Activated T-helper 1 cell treated with anti-CD3 and anti-CD28 coated beads, Interleukin-12 subunit alpha, Interleukin-12 subunit beta, Interleukin-2, Interleukin-4 antibody, amounts not matched to agents 30 ng/mL and 10 ng/mL and 1 ng/mL, durations not matched to agents 14 hours and 24 hours and 36 hours (primary cell): ENCODE measurements around the gene CRADD. TPM values are rescaled to one million over a fixed set of nuclear protein-coding genes. Genes with fewer than 3 reads are reported as not detected.
"Not testable (repeated sequence)": the region's sequence is repeated elsewhere in the genome, so short reads cannot be mapped to it uniquely, and the experiment has no call there.

Experiments
- DNase-seq: peaks from one replicate; pipeline ENCODE4 v3.0.0; 2021; ENCODE audit warnings: low spot score
- H3K27ac Mint-ChIP-seq: one replicate; pipeline ENCODE4 v1.8.0; 2021; ENCODE audit warnings: mild to moderate bottlenecking, mixed read lengths
- H3K27me3 Mint-ChIP-seq: one replicate; pipeline ENCODE4 v1.8.0; 2022; ENCODE audit warnings: mild to moderate bottlenecking, moderate library complexity, mixed read lengths; ENCODE audit not compliant: insufficient read depth
- H3K36me3 Mint-ChIP-seq: one replicate; pipeline ENCODE4 v1.8.0; 2021; ENCODE audit warnings: low read depth, mixed read lengths
- H3K4me1 Mint-ChIP-seq: one replicate; pipeline ENCODE4 v1.8.0; 2021; ENCODE audit warnings: low read depth, mixed read lengths
- H3K4me3 Mint-ChIP-seq: one replicate; pipeline ENCODE4 v1.8.0; 2021; ENCODE audit warnings: mild to moderate bottlenecking, moderate library complexity, mixed read lengths
- H3K9me3 Mint-ChIP-seq: one replicate; pipeline ENCODE4 v1.8.0; 2021; ENCODE audit warnings: mixed read lengths
- intact Hi-C: fragments of 100-400 bp; cut with micrococcal nuclease; formaldehyde crosslinking; loops from one replicate; pipeline ENCODE4 v1.15.1; 2024
- total RNA-seq: library from RNA; stranded (reverse); gene quantifications from 2 replicates; pipeline ENCODE4 v1.2.3, GENCODE V29; 2022

Gene CRADD
- total RNA-seq, 1 donor from 2014 or later: 11.2 TPM

DNA sequence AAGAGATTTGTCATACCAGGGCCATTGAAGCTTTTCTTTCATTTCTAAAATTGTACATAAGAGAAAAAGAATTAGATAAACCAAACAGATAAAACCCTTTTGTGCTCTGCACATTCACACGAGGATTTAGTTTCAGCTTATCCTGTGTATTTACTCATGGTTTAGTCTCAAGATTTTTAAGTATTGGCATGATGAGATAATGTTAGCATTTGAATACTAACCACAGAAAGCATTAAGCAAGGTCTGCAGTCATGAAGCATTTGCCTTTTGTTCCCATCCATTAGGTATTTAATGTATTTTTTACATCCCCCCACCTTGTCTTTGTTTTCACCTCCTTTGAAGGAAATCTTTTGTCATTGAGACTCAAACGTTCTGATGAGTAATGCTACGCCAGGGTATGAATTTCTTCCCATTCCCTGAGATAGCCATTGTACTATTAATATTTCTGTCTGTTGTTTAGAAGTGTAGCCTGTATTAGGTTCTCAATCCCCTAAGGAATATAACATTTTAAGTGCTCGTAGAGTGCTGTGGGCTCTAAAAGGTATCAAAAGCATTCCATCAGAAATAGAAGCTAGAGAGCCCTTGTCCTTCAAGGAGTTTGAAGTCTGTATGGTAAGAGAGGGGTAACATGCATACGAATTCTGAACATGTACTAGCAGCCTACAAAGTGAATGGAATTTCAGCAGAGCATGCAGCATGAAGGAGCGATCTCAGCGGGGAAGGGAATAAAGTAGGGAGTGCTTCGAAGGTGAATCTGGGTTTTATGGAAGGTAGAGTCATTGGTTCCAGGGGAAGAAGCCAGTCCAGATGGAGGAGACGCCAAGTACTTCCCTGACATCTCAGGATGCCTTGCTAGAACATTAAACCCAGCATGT lies 22.3 kb downstream of the CRADD start:
- no peak overlapping the region for H3K27ac Mint-ChIP-seq
- intact Hi-C loops: no loop called here
- H3K36me3 Mint-ChIP-seq: no peaks in the 10 kb centered on the region
- no peaks in the 10 kb centered on the region for H3K9me3 Mint-ChIP-seq
- no peak for DNase-seq
- H3K4me3 Mint-ChIP-seq: no peak overlapping the region
- H3K27me3 Mint-ChIP-seq: peaks cover 5% of the 10 kb centered on the region
- peaks cover 7% of the 10 kb centered on the region for H3K4me1 Mint-ChIP-seq

DNA sequence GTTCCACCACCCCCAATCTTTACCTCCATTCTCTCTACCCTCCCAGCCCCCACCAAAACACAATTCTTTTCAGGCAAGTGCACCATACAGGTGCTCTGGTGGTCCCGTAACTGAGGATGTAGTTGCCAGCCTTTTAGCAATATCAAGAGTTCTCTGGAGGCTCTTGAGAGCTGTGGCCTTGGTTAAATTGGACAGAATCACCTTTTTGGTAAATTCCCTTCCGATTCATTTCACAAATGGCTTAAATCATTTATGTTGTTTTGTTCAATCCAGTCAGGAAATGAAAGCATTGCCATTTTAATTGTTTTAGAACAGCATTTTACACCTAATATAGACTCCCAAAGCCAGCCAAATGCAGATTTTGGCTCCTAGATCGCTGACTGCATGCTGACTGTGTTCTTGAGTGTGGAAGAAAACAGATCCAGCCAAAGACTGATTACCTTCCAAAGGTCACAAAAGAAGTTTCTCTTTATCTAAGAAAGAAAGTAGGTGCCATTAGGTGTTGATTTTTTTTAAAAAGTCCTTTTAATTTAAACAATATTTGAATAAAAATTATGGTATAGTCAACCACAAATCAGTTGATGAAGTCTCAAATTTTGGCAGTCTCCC lies 25.6 kb downstream of the CRADD start:
- DNase-seq: no peak
- Mint-ChIP-seq H3K36me3 (peaks cover 2% of the 10 kb centered on the region), H3K27me3 (peaks cover 5% of the 10 kb centered on the region), H3K27ac (no peak overlapping the region), H3K4me1 (peaks cover 7% of the 10 kb centered on the region), H3K9me3 (no peaks in the 10 kb centered on the region), H3K4me3 (no peak overlapping the region)
- intact Hi-C loops: no loop called here

DNA sequence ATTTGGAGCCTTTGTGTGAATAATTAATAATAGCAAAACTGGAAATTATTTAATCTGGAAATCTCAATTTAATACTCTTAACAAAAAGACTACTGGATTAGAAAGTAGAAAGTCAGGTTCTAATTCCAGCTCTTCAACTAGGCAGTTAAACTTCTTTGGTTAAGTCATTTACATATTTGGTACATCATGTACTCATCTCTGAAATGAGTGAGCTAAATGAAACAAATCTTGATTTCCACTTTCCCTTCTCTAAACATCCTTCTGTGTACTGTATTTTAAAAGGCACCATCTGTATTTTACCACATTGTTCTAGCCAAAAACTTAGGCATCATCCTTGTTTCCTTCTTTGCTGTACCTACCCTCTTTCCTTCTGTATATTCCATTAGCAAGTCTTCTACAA lies 26.9 kb downstream of the CRADD start:
- Mint-ChIP-seq H3K27ac (no peak overlapping the region), H3K4me1 (peaks cover 7% of the 10 kb centered on the region), H3K9me3 (peaks cover 9% of the 10 kb centered on the region), H3K27me3 (peaks cover 5% of the 10 kb centered on the region), H3K36me3 (peaks cover 3% of the 10 kb centered on the region), H3K4me3 (no peak overlapping the region)
- intact Hi-C loops: no loop called here
- DNase-seq: no peak

DNA sequence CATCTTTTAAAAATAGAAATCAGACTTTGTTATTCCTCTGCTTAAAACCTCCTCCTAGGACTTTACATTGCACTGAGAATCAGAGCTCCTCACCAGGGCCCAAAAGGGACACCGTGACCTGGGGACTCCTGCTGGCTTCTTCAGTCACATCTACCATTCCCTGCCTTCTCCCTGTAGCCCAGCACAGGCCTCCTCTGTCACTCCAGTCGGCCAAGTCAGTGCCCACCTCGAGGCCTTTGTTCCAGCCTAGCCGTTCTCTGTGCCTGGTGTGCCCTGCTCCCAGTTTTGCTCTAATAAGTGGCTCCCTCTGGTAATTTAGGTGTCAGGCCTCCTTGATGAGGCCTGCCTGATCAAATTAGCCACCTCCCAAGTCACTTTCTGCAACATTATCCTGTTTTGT lies 27.4 kb downstream of the CRADD start:
- no peak for DNase-seq
- Mint-ChIP-seq H3K27ac (no peak overlapping the region), H3K4me3 (no peak overlapping the region), H3K36me3 (peaks cover 3% of the 10 kb centered on the region), H3K4me1 (peaks cover 7% of the 10 kb centered on the region), H3K27me3 (peaks cover 5% of the 10 kb centered on the region), H3K9me3 (peaks cover 14% of the 10 kb centered on the region)
- intact Hi-C loops: no loop called here

DNA sequence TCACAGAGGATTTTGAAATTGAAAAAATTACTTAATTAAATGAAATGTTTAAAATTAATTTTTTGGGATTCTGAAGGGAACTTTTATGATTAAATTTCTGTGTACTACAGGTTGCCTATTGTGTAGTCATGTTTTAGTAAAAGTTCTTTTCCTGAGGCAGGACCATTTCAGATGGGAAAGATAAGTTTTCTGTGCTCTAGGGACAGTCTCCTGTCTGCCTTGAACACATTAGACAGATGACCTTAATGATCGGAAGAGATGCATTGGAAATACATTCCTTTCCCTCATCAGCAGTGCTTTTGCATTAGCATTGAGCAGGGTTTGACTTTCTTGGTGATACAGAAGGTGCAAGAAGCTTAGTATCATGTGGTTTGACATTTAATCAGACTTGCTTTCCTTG lies 28.1 kb downstream of the CRADD start:
- no peak overlapping the region for H3K27ac Mint-ChIP-seq
- H3K9me3 Mint-ChIP-seq: peaks cover 20% of the 10 kb centered on the region
- no peak for DNase-seq
- intact Hi-C loops: no loop called here
- peaks cover 7% of the 10 kb centered on the region for H3K4me1 Mint-ChIP-seq
- peaks cover 5% of the 10 kb centered on the region for H3K27me3 Mint-ChIP-seq
- H3K36me3 Mint-ChIP-seq: peaks cover 3% of the 10 kb centered on the region
- no peak overlapping the region for H3K4me3 Mint-ChIP-seq

DNA sequence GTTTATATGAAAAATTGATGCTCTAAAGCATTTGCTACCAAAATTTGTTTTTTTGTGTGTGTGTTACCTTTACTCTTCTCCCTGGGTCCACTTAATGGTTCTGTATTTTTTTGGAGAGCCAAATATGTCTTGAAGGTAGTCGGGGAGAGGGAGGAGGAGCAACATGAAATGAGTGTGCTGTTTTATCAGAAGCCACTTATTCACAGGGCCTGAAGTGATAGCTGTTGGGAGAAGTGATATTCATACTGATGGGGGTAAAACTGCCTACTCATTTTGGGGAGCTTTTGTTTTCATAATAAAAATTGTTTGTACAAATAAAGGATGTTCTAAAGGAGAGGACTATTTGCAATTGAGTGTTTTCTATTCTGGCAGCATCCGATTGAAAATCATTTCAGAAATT lies 29.2 kb downstream of the CRADD start:
- Mint-ChIP-seq H3K9me3 (peaks cover 20% of the 10 kb centered on the region), H3K27ac (no peak overlapping the region), H3K4me1 (peaks cover 7% of the 10 kb centered on the region), H3K36me3 (peaks cover 3% of the 10 kb centered on the region), H3K4me3 (no peak overlapping the region), H3K27me3 (peaks cover 2% of the 10 kb centered on the region)
- intact Hi-C loops: no loop called here
- DNase-seq: no peak

DNA sequence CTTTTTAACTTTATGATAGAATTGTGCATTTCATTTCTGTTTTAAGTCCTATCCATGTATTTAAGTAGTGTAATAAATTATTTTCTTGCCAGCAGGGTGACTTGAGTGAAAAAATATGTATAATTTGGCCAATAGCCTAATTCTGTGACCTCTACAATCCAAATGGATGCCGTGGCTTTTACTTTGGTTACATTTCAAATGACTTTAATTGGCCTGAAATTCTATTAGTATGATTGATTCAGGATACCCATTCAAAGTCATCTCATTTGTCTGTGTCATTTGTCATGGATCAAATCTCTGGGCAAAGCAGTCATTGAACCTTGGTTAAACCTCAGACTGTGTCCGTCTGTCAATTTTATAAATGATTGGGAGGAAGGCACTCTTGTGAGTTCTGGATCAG lies 29.6 kb downstream of the CRADD start:
- Mint-ChIP-seq H3K36me3 (peaks cover 3% of the 10 kb centered on the region), H3K4me3 (no peak overlapping the region), H3K27ac (no peak overlapping the region), H3K9me3 (peaks cover 20% of the 10 kb centered on the region), H3K4me1 (peaks cover 7% of the 10 kb centered on the region), H3K27me3 (peaks cover 2% of the 10 kb centered on the region)
- intact Hi-C loops: no loop called here
- DNase-seq: no peak

DNA sequence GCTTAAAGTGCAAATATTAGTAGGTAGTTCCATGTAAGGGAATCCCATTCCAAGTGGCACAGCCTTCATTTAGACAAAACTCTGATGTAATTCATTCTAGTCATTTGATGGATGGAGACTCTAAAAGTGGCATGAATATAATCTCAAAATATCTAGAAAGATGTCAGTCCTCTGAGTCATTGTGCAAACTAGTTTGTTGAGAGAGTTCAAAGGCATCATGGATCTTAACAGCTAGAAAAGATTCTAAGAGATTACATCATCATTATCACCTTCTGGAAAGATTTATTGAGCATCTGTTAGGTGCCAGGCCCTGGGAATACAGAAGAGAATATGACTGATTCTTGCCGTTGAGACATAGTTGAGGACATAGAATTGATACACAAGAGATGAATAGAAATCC lies 30.7 kb downstream of the CRADD start:
- no peak overlapping the region for H3K27ac Mint-ChIP-seq
- H3K4me1 Mint-ChIP-seq: peaks cover 1% of the 10 kb centered on the region
- H3K36me3 Mint-ChIP-seq: peaks cover 3% of the 10 kb centered on the region
- DNase-seq: no peak
- H3K27me3 Mint-ChIP-seq: no peaks in the 10 kb centered on the region
- intact Hi-C loops: no loop called here
- H3K9me3 Mint-ChIP-seq: peaks cover 20% of the 10 kb centered on the region
- no peak overlapping the region for H3K4me3 Mint-ChIP-seq

DNA sequence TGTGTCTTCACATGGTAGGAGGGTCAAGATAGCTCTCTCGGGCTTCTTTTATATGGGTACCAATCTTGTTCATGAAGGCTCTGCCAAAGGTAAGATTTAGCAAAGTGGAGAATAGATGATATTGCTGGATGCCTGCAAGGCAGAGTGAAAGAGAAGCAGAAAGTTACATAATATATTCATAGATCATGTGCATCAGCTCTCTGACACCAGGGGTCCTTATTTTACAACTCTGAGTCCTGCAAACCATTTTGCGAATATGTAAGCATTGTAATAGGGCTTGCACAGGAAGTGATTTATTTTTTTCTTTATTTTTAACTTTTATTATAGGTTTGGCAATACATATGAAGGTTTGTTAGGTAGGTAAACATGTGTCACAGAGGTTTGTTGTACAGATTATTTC lies 31.8 kb downstream of the CRADD start:
- H3K4me1 Mint-ChIP-seq: no peaks in the 10 kb centered on the region
- peaks cover 20% of the 10 kb centered on the region for H3K9me3 Mint-ChIP-seq
- intact Hi-C loops: no loop called here
- no peaks in the 10 kb centered on the region for H3K27me3 Mint-ChIP-seq
- H3K4me3 Mint-ChIP-seq: no peak overlapping the region
- H3K36me3 Mint-ChIP-seq: peaks cover 3% of the 10 kb centered on the region
- DNase-seq: no peak
- H3K27ac Mint-ChIP-seq: no peak overlapping the region

DNA sequence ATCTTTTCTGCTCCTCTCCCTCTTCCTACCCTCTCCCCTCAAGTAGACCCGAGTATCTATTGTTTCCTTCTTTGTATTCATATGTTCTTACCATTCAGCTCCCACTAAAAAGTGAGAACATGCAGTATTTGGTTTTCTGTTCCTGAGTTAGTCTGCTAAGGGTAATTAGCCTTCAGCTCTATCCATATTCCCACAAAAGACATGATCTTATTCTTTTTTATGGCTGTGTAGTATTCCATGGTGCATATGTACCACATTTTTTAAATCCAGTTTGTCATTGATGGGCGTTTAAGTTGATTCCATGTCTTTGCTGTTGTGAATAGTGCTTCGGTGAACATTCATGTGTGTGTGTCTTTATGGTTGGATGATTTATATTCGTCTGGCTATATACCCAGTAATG lies 32.2 kb downstream of the CRADD start:
- intact Hi-C loops: no loop called here
- no peak for DNase-seq
- no peaks in the 10 kb centered on the region for H3K27me3 Mint-ChIP-seq
- no peaks in the 10 kb centered on the region for H3K4me1 Mint-ChIP-seq
- no peak overlapping the region for H3K27ac Mint-ChIP-seq
- no peak overlapping the region for H3K4me3 Mint-ChIP-seq
- H3K36me3 Mint-ChIP-seq: peaks cover 3% of the 10 kb centered on the region
- peaks cover 20% of the 10 kb centered on the region for H3K9me3 Mint-ChIP-seq

DNA sequence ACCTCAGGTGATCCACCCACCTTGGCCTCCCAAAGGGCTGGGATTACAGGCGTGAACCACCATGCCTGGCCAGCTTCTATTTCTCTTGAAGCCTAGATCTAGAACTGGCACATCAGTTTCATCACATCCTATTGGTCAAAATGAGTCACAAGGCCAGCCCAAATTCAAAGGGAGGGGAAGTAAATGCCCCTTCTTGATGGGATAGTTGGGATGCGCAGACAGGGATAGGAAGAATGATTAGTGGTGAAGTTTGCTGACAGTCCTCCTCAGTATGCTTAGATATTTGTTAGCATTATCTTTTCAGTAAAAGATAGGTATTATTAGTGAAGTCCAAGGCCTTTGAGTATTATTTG lies 33.4 kb downstream of the CRADD start:
- H3K4me3 Mint-ChIP-seq: no peak overlapping the region
- H3K9me3 Mint-ChIP-seq: peaks cover 20% of the 10 kb centered on the region
- H3K36me3 Mint-ChIP-seq: peaks cover 1% of the 10 kb centered on the region
- no peak for DNase-seq
- intact Hi-C loops: no loop called here
- no peaks in the 10 kb centered on the region for H3K27me3 Mint-ChIP-seq
- no peak overlapping the region for H3K27ac Mint-ChIP-seq
- no peaks in the 10 kb centered on the region for H3K4me1 Mint-ChIP-seq

DNA sequence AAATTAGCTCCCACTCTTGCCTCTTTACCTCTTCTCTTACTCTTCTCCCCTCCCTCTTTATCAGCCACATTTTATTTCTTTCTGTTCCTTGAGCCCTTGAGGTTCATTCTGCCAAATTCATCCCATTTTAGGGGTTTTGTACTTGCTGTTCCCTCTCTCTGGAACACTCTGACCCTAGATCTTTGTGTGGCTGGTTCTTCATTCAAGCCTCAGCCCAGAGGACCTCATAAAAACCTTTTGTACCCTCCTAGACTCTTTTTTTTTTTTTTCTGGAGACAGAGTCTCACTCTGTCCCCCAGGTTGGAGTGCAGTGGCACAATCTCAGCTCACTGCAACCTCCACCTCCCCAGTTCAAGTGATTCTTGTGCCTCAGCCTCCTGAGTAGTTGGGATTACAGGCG lies 34.3 kb downstream of the CRADD start:
- H3K36me3 Mint-ChIP-seq, H3K4me3 Mint-ChIP-seq, DNase-seq, H3K4me1 Mint-ChIP-seq, intact Hi-C loops, H3K27ac Mint-ChIP-seq, H3K27me3 Mint-ChIP-seq: not testable (repeated sequence)
- H3K9me3 Mint-ChIP-seq: peaks cover 20% of the 10 kb centered on the region

DNA sequence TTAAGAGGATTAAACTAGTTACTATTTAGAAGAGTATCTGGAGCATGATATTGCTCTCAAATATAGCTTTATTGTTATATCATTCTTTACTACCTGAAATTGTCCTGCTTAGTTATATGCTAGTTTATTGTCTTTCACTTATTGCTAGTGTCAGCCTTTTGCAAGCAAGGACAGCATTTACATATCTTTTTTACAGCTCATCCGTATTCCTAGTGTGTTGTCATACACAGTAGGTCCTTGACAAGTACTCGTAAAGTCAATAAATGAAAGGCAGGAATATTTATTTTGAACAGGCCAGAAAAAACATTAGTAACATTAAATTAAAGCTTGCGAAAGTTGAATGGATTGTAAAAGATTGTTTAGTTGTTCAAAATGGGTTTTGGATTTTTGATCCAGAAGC lies 35.0 kb downstream of the CRADD start:
- DNase-seq: no peak
- Mint-ChIP-seq H3K4me3 (no peak overlapping the region), H3K4me1 (no peaks in the 10 kb centered on the region), H3K27me3 (no peaks in the 10 kb centered on the region), H3K36me3 (peaks cover 1% of the 10 kb centered on the region), H3K9me3 (peaks cover 20% of the 10 kb centered on the region), H3K27ac (no peak overlapping the region)
- intact Hi-C loops: no loop called here
